Measurements from ENCODE around the gene ANXA2R.

ANXA2R gene

DNA sequence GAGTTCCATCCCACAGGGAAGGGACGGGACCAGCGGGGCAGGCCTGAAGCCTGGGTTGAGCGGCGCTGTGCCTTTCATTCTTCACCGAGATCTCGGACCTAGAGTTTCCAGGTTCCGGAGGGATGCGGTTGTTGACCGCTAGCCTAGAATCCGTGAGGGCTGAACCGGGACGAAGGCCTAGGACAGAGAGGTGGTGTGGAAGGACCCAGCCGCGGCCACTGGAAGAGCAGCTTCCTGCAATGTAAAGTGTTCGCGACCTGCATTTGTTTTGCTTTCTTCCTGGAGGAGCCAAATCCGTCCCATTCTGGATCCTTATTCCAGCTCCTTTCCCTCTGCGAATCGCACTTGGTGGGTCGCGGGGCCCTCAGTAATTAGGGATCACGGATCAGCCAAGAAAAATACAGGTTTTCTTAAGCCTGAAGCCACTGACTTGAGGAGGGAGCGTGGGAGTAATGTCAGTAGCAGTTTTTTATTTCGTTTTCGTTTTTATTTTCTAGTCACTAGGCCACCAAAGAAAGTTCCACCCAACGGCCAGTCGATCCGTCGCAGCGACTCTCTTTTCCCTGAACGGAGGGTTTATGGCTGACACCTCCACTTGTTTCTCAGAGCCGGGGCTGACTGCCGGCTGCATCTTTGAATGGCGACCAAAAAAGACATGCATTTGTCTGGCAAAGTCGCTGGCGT is 48.6 kb downstream of the ANXA2R start:
- no peak for DNase-seq
- TF ChIP-seq, protein P1, sequence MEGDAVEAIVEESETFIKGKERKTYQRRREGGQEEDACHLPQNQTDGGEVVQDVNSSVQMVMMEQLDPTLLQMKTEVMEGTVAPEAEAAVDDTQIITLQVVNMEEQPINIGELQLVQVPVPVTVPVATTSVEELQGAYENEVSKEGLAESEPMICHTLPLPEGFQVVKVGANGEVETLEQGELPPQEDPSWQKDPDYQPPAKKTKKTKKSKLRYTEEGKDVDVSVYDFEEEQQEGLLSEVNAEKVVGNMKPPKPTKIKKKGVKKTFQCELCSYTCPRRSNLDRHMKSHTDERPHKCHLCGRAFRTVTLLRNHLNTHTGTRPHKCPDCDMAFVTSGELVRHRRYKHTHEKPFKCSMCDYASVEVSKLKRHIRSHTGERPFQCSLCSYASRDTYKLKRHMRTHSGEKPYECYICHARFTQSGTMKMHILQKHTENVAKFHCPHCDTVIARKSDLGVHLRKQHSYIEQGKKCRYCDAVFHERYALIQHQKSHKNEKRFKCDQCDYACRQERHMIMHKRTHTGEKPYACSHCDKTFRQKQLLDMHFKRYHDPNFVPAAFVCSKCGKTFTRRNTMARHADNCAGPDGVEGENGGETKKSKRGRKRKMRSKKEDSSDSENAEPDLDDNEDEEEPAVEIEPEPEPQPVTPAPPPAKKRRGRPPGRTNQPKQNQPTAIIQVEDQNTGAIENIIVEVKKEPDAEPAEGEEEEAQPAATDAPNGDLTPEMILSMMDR (IDR thresholded peaks at IDR 0.05), result no peak
- peaks cover 82% of the 10 kb centered on the region for H3K27me3 Mint-ChIP-seq (ENCODE audit: low read depth, poor library complexity)
- H3K27ac Mint-ChIP-seq, result no peak overlapping the region
- peak overlapping the region; percentile 87 for H3K4me3 Mint-ChIP-seq
- peaks cover 4% of the 10 kb centered on the region for H3K36me3 Mint-ChIP-seq (ENCODE audit: low read depth)
- H3K9me3 Mint-ChIP-seq, result peaks cover 46% of the 10 kb centered on the region
- peaks cover 18% of the 10 kb centered on the region for H3K4me1 Mint-ChIP-seq

DNA sequence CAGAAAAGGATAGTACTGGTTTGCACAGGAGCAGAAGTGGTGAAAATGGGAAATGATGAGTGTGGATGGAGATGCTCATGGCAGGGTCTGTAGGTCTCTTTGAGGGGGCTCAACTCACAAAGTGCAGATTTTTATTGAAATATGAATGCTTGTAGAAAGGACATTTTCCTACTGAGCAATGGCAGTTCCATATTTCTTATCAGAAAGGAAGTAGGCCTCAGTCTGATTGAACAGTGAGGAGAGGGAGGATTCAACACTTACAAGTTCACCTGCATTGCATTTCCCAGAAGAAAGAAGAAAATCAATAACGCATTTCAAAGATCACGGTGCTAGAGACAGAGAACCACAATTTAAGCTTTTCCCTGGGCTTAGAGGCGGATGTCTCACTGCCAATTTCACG is 49.2 kb downstream of the ANXA2R start:
- TF ChIP-seq, protein P1 (IDR thresholded peaks at IDR 0.05), result no peak
- peaks cover 4% of the 10 kb centered on the region for H3K36me3 Mint-ChIP-seq (ENCODE audit: low read depth)
- H3K9me3 Mint-ChIP-seq, result peaks cover 52% of the 10 kb centered on the region
- H3K4me1 Mint-ChIP-seq, result peaks cover 18% of the 10 kb centered on the region
- H3K27me3 Mint-ChIP-seq (ENCODE audit: low read depth, poor library complexity), result peaks cover 82% of the 10 kb centered on the region
- no peak for DNase-seq
- H3K27ac Mint-ChIP-seq, result no peak overlapping the region
- peak overlapping the region; percentile 87 for H3K4me3 Mint-ChIP-seq

Measured in nephron progenitor cell (in vitro differentiated cells).